Panc1 (cell line): ENCODE measurements around the gene PARD3. TPM values are rescaled to one million over a fixed set of nuclear protein-coding genes. Genes with fewer than 3 reads are reported as not detected.

Source experiments
- ATAC-seq: fragments of 200-7000 bp; cut with Tn5 transposase; 2 replicates; pipeline ENCODE4 v1.9.1; 2020; ENCODE audit warnings: mild to moderate bottlenecking, moderate library complexity
- BruUV-seq: library from RNA; stranded (reverse); fragments of 400-500 nt; replicated peaks from 2 replicates; lab custom pipeline; 2021; lab: Mats Ljungman, UMichigan
- CTCF ChIA-PET: fragments of 300-600 bp; sonication (Branson Sonifier 250); formaldehyde crosslinking; loops from one replicate; lab custom pipeline; 2022; ENCODE audit warnings: antibody characterized with exemption; lab: Charles Lee
- POLR2A ChIA-PET: fragments of 300-600 bp; sonication (Branson Sonifier 250); formaldehyde crosslinking; loops from one replicate; lab custom pipeline; 2022; ENCODE audit warnings: antibody characterized with exemption; lab: Charles Lee
- DNase-seq: peaks from one replicate; pipeline ENCODE4 v3.0.0-alpha.2; 2010; ENCODE audit warnings: low read depth, low spot score
- H3K27ac ChIP-seq: 2 replicates; pipeline ENCODE4 v1.5.1; 2011; ENCODE audit warnings: mild to moderate bottlenecking, low read length, inconsistent platforms
- H3K27me3 ChIP-seq: fragments of 200-500 bp; sonication (Bioruptor generic); 2 replicates; pipeline ENCODE4 v1.6.0; 2014; ENCODE audit warnings: low read length, inconsistent platforms; ENCODE audit not compliant: control insufficient read depth, insufficient read depth
- H3K36me3 ChIP-seq: fragments of 200-500 bp; sonication (Bioruptor generic); 2 replicates; pipeline ENCODE4 v1.5.1; 2014; ENCODE audit warnings: inconsistent platforms, mild to moderate bottlenecking, low read length, moderate library complexity; ENCODE audit not compliant: control insufficient read depth, insufficient read depth
- H3K4me1 ChIP-seq: 2 replicates; pipeline ENCODE4 v1.5.1; 2011; ENCODE audit warnings: inconsistent platforms, mild to moderate bottlenecking, low read length, moderate library complexity; ENCODE audit not compliant: control insufficient read depth, insufficient read depth
- H3K4me3 ChIP-seq, 2 experiments: 2 replicates each; pipeline ENCODE4 v1.5.1; 2011 to 2012; ENCODE audit warnings: low read depth in 2 of 2, low read length in 2 of 2, mild to moderate bottlenecking in 2 of 2, inconsistent platforms in 1 of 2, moderate library complexity in 1 of 2
- H3K9me3 ChIP-seq: fragments of 200-500 bp; sonication (Bioruptor generic); 2 replicates; pipeline ENCODE4 v1.5.1; 2014; ENCODE audit warnings: low read depth, mild to moderate bottlenecking, inconsistent platforms, low read length, moderate library complexity; ENCODE audit not compliant: control insufficient read depth, insufficient read depth
- POLR2AphosphoS5 ChIP-seq: IDR thresholded peaks from 2 replicates; pipeline ENCODE4 v1.6.1; 2012; ENCODE audit warnings: mild to moderate bottlenecking, low read depth, low read length, moderate library complexity
- SIN3A ChIP-seq: IDR thresholded peaks from 2 replicates; pipeline ENCODE4 v1.6.1; 2012; ENCODE audit warnings: low read depth, mild to moderate bottlenecking, low read length, moderate library complexity, borderline replicate concordance; ENCODE audit not compliant: insufficient read depth
- TCF7L2 ChIP-seq: IDR thresholded peaks from 2 replicates; pipeline ENCODE4 v1.6.1; 2011; ENCODE audit warnings: mild to moderate bottlenecking, low read depth, low read length, inconsistent platforms
- in situ Hi-C: cut with HindIII; loops from 2 replicates; pipeline ENCODE4 v1.10.0; 2016; ENCODE audit warnings: low sequenced_read_pairs, low pct_unique_long_range_greater_than_20kb
- intact Hi-C: fragments of 100-400 bp; cut with micrococcal nuclease; formaldehyde crosslinking; loops from one replicate; pipeline ENCODE4 v1.10.0; 2022; ENCODE audit not compliant: unreplicated experiment
- total RNA-seq: library from RNA; stranded (reverse); gene quantifications from one replicate; pipeline ENCODE4 v1.2.1, GENCODE V29; 2021; ENCODE audit not compliant: unreplicated experiment
- TF ChIP-seq, protein P1 (sequence below), 2 experiments: IDR thresholded peaks; 2 replicates each; pipeline ENCODE4 v1.6.1; 2011 to 2012; ENCODE audit warnings: low read depth in 2 of 2, control low read depth in 1 of 2, low read length in 1 of 2, mild to moderate bottlenecking in 1 of 2, moderate library complexity in 1 of 2; ENCODE audit not compliant: insufficient read depth in 1 of 2
- TF ChIP-seq, protein P2 (sequence below): fragments of 450-650 bp; IDR thresholded peaks from 2 replicates; pipeline ENCODE4 v1.5.1; 2017; ENCODE audit warnings: mild to moderate bottlenecking

The PARD3 gene
- total RNA-seq, 1 experiment from 2014 or later = 29.8 TPM

DNA sequence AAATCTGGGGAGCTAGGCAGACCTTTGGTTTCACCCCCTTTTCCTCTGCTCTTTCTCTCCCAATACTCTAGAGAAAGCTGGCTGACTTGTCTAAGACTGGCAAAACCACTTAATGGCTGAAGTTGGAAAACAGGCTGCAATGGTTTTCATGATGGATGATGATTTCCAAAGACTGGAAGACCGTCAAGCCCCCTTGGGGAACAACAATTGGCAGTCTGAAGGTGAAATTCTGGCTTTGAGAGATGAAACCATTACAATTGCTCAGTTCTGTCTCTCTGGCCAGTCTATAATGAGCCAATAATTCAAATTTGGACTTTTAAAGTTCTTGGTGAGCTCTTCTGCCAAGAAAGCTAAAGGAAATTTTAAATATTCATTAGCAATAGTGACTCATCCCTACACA, 680.5 kb downstream of the PARD3 start:
- ATAC-seq (no peak), DNase-seq (no peak)
- Histone ChIP-seq H3K27me3 (no peaks in the 10 kb centered on the region), H3K4me1 (no peaks in the 10 kb centered on the region), H3K9me3 (no peaks in the 10 kb centered on the region), H3K36me3 (no peaks in the 10 kb centered on the region), H3K4me3 (no peak overlapping the region), H3K27ac (no peak overlapping the region)
- in situ Hi-C loops (no loop called here), intact Hi-C loops (no loop called here)
- BruUV-seq = no TSS peak
- no peak for TF ChIP-seq POLR2AphosphoS5
- TF ChIP-seq, protein P1, sequence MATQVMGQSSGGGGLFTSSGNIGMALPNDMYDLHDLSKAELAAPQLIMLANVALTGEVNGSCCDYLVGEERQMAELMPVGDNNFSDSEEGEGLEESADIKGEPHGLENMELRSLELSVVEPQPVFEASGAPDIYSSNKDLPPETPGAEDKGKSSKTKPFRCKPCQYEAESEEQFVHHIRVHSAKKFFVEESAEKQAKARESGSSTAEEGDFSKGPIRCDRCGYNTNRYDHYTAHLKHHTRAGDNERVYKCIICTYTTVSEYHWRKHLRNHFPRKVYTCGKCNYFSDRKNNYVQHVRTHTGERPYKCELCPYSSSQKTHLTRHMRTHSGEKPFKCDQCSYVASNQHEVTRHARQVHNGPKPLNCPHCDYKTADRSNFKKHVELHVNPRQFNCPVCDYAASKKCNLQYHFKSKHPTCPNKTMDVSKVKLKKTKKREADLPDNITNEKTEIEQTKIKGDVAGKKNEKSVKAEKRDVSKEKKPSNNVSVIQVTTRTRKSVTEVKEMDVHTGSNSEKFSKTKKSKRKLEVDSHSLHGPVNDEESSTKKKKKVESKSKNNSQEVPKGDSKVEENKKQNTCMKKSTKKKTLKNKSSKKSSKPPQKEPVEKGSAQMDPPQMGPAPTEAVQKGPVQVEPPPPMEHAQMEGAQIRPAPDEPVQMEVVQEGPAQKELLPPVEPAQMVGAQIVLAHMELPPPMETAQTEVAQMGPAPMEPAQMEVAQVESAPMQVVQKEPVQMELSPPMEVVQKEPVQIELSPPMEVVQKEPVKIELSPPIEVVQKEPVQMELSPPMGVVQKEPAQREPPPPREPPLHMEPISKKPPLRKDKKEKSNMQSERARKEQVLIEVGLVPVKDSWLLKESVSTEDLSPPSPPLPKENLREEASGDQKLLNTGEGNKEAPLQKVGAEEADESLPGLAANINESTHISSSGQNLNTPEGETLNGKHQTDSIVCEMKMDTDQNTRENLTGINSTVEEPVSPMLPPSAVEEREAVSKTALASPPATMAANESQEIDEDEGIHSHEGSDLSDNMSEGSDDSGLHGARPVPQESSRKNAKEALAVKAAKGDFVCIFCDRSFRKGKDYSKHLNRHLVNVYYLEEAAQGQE (IDR thresholded peaks at IDR 0.05; ENCODE audit: insufficient read depth in 1 of 2, low read depth in 2 of 2, low read length in 1 of 2) = no peak
- no peak for TF ChIP-seq TCF7L2
- no peak for TF ChIP-seq SIN3A
- TF ChIP-seq, protein P2, sequence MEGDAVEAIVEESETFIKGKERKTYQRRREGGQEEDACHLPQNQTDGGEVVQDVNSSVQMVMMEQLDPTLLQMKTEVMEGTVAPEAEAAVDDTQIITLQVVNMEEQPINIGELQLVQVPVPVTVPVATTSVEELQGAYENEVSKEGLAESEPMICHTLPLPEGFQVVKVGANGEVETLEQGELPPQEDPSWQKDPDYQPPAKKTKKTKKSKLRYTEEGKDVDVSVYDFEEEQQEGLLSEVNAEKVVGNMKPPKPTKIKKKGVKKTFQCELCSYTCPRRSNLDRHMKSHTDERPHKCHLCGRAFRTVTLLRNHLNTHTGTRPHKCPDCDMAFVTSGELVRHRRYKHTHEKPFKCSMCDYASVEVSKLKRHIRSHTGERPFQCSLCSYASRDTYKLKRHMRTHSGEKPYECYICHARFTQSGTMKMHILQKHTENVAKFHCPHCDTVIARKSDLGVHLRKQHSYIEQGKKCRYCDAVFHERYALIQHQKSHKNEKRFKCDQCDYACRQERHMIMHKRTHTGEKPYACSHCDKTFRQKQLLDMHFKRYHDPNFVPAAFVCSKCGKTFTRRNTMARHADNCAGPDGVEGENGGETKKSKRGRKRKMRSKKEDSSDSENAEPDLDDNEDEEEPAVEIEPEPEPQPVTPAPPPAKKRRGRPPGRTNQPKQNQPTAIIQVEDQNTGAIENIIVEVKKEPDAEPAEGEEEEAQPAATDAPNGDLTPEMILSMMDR = no peak
- ChIA-PET POLR2A (no interaction called here), CTCF (no interaction called here)

DNA sequence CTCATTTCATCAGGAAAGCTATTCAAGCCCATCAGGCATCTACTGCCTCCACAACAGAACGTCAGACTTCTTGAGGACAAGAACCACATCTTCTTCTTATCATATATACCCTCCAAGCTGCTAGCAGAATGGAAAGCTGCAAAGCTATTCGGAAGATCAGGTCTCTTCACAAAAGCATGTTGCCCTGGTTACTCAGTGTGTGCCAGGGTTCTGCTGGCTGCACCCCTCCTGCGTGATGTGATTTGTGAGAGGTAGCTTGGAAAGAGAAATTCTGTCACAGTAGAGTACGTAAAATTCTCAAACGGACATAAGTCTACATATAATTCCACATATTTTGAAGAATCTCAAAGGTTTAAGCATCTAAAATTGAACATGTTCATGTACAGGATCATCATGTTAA, 681.7 kb downstream of the PARD3 start:
- Histone ChIP-seq H3K27ac (no peak overlapping the region), H3K27me3 (no peaks in the 10 kb centered on the region), H3K9me3 (no peaks in the 10 kb centered on the region), H3K4me3 (no peak overlapping the region), H3K36me3 (no peaks in the 10 kb centered on the region), H3K4me1 (no peaks in the 10 kb centered on the region)
- POLR2A ChIA-PET = no interaction called here
- DNase-seq (no peak), ATAC-seq (no peak)
- TF ChIP-seq, protein P2 = no peak
- TF ChIP-seq, protein P1 (IDR thresholded peaks at IDR 0.05; ENCODE audit: insufficient read depth in 1 of 2, low read depth in 2 of 2, low read length in 1 of 2) = no peak
- TF ChIP-seq POLR2AphosphoS5 = no peak
- TF ChIP-seq TCF7L2 = no peak
- TF ChIP-seq SIN3A = no peak
- in situ Hi-C loops = no loop called here
- intact Hi-C loops = no loop called here
- BruUV-seq = no TSS peak
- CTCF ChIA-PET = no interaction called here
